B cell (primary cell): ENCODE results near the gene COL1A1. TPM values are rescaled to one million over a fixed set of nuclear protein-coding genes. Genes with fewer than 3 reads are reported as not detected.

Source experiments
- ATAC-seq: fragments of 200-7000 bp; cut with Tn5 transposase; one replicate; pipeline ENCODE4 v1.10.0; 2021; ENCODE audit warnings: low read depth, mild to moderate bottlenecking, moderate number of reproducible peaks, moderate library complexity
- CTCF ChIA-PET: fragments of 350-600 bp; sonication (Branson Sonifier 250); formaldehyde crosslinking; loops from one replicate; lab custom pipeline; 2021; ENCODE audit warnings: antibody characterized with exemption, inconsistent platforms; lab: Charles Lee
- POLR2A ChIA-PET: fragments of 350-600 bp; sonication (Branson Sonifier 250); formaldehyde crosslinking; loops from one replicate; lab custom pipeline; 2021; ENCODE audit warnings: antibody characterized with exemption; lab: Charles Lee
- DNase-seq: peaks from one replicate; pipeline ENCODE4 v3.0.0; 2013
- H2AFZ ChIP-seq: 2 replicates; pipeline ENCODE4 v1.6.1; 2012; ENCODE audit warnings: mild to moderate bottlenecking, low read depth, low read length; ENCODE audit not compliant: insufficient read depth, poor library complexity, severe bottlenecking
- H3K27ac ChIP-seq, 2 donors: 1 replicate in 1 of 2; 2 replicates in 1 of 2; pipeline ENCODE4 v1.5.1; 2012 to 2013; ENCODE audit warnings: low read length in 2 of 2, mild to moderate bottlenecking in 2 of 2, moderate library complexity in 1 of 2
- H3K27me3 ChIP-seq, 4 experiments: fragments of 200-600 bp in 1 of 4; sonication (generic) in 1 of 4; replicated peaks in 1 of 4; 1 replicate in 2 of 4; 2 replicates in 2 of 4; pipeline versions ENCODE4 v1.6.1 to v1.7.0; 2013 to 2016; ENCODE audit warnings: low read length in 3 of 4, mild to moderate bottlenecking in 2 of 4, mixed read lengths in 1 of 4, moderate library complexity in 1 of 4; ENCODE audit not compliant: insufficient read depth in 4 of 4, control insufficient read depth in 3 of 4; ENCODE audit errors: control extremely low read depth in 1 of 4
- H3K36me3 ChIP-seq, 2 experiments: replicated peaks in 1 of 2; 1 replicate in 1 of 2; 2 replicates in 1 of 2; pipeline versions ENCODE4 v1.6.1 to v1.7.1; 2013; ENCODE audit warnings: low read length in 1 of 2; ENCODE audit not compliant: insufficient read depth in 2 of 2, control insufficient read depth in 1 of 2; ENCODE audit errors: control extremely low read depth in 1 of 2, extremely low read depth in 1 of 2
- H3K4me1 ChIP-seq, 2 donors: fragments of 200-600 bp in 1 of 2; sonication (generic) in 1 of 2; 1 replicate in 1 of 2; 2 replicates in 1 of 2; pipeline versions ENCODE4 v1.5.1 to v1.6.1; 2013 to 2017; ENCODE audit warnings: low read length in 2 of 2; ENCODE audit not compliant: control insufficient read depth in 2 of 2, insufficient read depth in 2 of 2
- H3K4me2 ChIP-seq: replicated peaks from 2 replicates; pipeline ENCODE3; 2012; ENCODE audit warnings: mild to moderate bottlenecking, low read depth, low read length; ENCODE audit not compliant: poor library complexity, severe bottlenecking
- H3K4me3 ChIP-seq, 5 experiments: fragments of 200-600 bp in 1 of 5; sonication (generic) in 1 of 5; 1 replicate in 3 of 5; 2 replicates in 2 of 5; pipeline versions ENCODE4 v1.5.1 to v1.7.0; 2011 to 2016; ENCODE audit warnings: low read length in 4 of 5, mild to moderate bottlenecking in 4 of 5, low read depth in 2 of 5, control low read depth in 1 of 5, moderate library complexity in 1 of 5; ENCODE audit not compliant: insufficient read depth in 1 of 5; ENCODE audit errors: control extremely low read depth in 1 of 5, extremely low read depth in 1 of 5
- H3K79me2 ChIP-seq: fragments of 200-600 bp; sonication (generic); one replicate; pipeline ENCODE4 v1.6.0; 2016; ENCODE audit warnings: low read length; ENCODE audit not compliant: control insufficient read depth, insufficient read depth
- H3K9ac ChIP-seq: fragments of 200-600 bp; sonication (generic); 2 replicates; pipeline ENCODE4 v1.6.1; 2017; ENCODE audit warnings: mild to moderate bottlenecking, low read length, moderate library complexity
- H3K9me3 ChIP-seq, 3 donors: one replicate each; pipeline versions ENCODE4 v1.6.1 to v1.7.1; 2013; ENCODE audit warnings: low read length in 2 of 3; ENCODE audit not compliant: control insufficient read depth in 2 of 3, insufficient read depth in 1 of 3; ENCODE audit errors: control extremely low read depth in 1 of 3
- H4K20me1 ChIP-seq: 2 replicates; pipeline ENCODE4 v1.6.0; 2012; ENCODE audit warnings: mild to moderate bottlenecking, low read length; ENCODE audit not compliant: insufficient read depth, control insufficient read depth, poor library complexity, severe bottlenecking
- H3K27ac Mint-ChIP-seq: one replicate; pipeline ENCODE4 v1.8.0; 2021; ENCODE audit warnings: mixed read lengths
- H3K27me3 Mint-ChIP-seq: one replicate; pipeline ENCODE4 v1.8.0; 2021; ENCODE audit warnings: mixed read lengths
- H3K4me1 Mint-ChIP-seq: one replicate; pipeline ENCODE4 v1.8.0; 2021; ENCODE audit warnings: mixed read lengths
- H3K4me3 Mint-ChIP-seq: one replicate; pipeline ENCODE4 v1.8.0; 2021; ENCODE audit warnings: mixed read lengths
- H3K9me3 Mint-ChIP-seq: one replicate; pipeline ENCODE4 v1.8.0; 2022; ENCODE audit warnings: mixed read lengths; ENCODE audit not compliant: insufficient read depth
- CTCF ChIP-seq: fragments of 200-600 bp; IDR thresholded peaks from one replicate; pipeline ENCODE4 v1.8.0; 2022; ENCODE audit warnings: antibody characterized with exemption, mild to moderate bottlenecking
- EZH2 ChIP-seq: IDR thresholded peaks from 2 replicates; pipeline ENCODE4 v1.6.1; 2012; ENCODE audit warnings: borderline replicate concordance, low read depth, mild to moderate bottlenecking, moderate library complexity, low read length; ENCODE audit not compliant: insufficient read depth, poor library complexity, severe bottlenecking
- WGBS: methylation state at CpG from one replicate; pipeline ENCODE4 v1.1.5; 2013; ENCODE audit warnings: missing lambda C conversion rate; ENCODE audit not compliant: insufficient coverage; 5-methylcytosine and 5-hydroxymethylcytosine counted together
- intact Hi-C: fragments of 100-400 bp; cut with micrococcal nuclease; formaldehyde crosslinking; loops from one replicate; pipeline ENCODE4 v1.10.0; 2022
- polyA plus RNA-seq: library from polyadenylated mRNA; depleted of rRNA; stranded (reverse); fragments of >200 nt; gene quantifications from 2 replicates; pipeline ENCODE4 v1.2.3, GENCODE V29; 2012
- total RNA-seq, 2 donors: library from RNA; stranded (reverse); fragments of 120-200 nt in 1 of 2; gene quantifications; 1 replicate in 1 of 2; 2 replicates in 1 of 2; pipeline versions ENCODE4 v1.2.3 to v1.2.4, GENCODE V29; 2013 to 2022

The COL1A1 gene
- total and polyA plus RNA-seq, 2 donors (not counting 1 experiment from before 2014, with no cell fraction given), result 0.66 to 9.1 TPM

GRCh38 chr17:50139950-50140885, 61.2 kb downstream of the COL1A1 start:
- peaks cover 58% of the 10 kb centered on the region for H3K79me2 ChIP-seq

More at GRCh38 chr17:50139950-50140885, 61.2 kb downstream of the COL1A1 start:
- POLR2A ChIA-PET, result interaction anchor here (0.8 to 1.9 kb wide), 6 partner anchors 9 to 25 kb away, joined by 3 to 9 read pairs (median 5); partner anchors contain the start of gene SAMD14
- Mint-ChIP-seq H3K27me3 (no peaks in the 10 kb centered on the region), H3K4me1 (peaks cover 61% of the 10 kb centered on the region), H3K27ac (peak overlapping the region; percentile 81), H3K9me3 (no peaks in the 10 kb centered on the region), H3K4me3 (peak overlapping the region; percentile 64)
- ATAC-seq (peak; percentile 83), DNase-seq (peak; percentile 85)
- Histone ChIP-seq H3K4me1 (peaks cover 51 to 60% of the 10 kb centered on the region in 2 donors), H3K27ac (peak overlapping the region in 1 of 2 donors; percentile 48), H3K4me3 (no peak overlapping the region), H3K4me2 (peak overlapping the region; percentile 63), H3K9ac (no peak overlapping the region), H3K27me3 (no peaks in the 10 kb centered on the region), H4K20me1 (peaks cover 100% of the 10 kb centered on the region), H3K36me3 (peaks cover 5 to 98% of the 10 kb centered on the region in 2 experiments), H2AFZ (no peak overlapping the region), H3K9me3 (no peaks in the 10 kb centered on the region)
- WGBS, result 29% methylated on average over 12 of the region's 19 CpGs
- intact Hi-C loops, result loop anchor here (1.0 to 2.0 kb wide), 4 partner anchors 8 to 59 kb away; no protein-coding TSS in a partner anchor
- CTCF ChIA-PET, result interaction anchor here (0.7 to 3.8 kb wide), 12 partner anchors 9 to 143 kb away, joined by 3 to 79 read pairs (median 6); partner anchors contain the start of genes PPP1R9B and SAMD14
- TF ChIP-seq CTCF (peak; percentile 92), EZH2 (no peak)
